ENCODE data around the gene PACRG. TPM values are rescaled to one million over a fixed set of nuclear protein-coding genes. Genes with fewer than 3 reads are reported as not detected.

Gene PACRG
- total and polyA plus RNA-seq, 4 donors, result 0.47 to 3.8 (median 2.4) TPM

- Histone ChIP-seq H3K27me3 (ENCODE audit: control insufficient read depth in 4 of 4, insufficient read depth in 4 of 4, low read length in 3 of 4) (no peaks in the 10 kb centered on the region), H3K9ac (ENCODE audit: low read depth in 1 of 2, low read length in 2 of 2) (no peak overlapping the region), H3K36me3 (ENCODE audit: control insufficient read depth in 4 of 4, insufficient read depth in 3 of 4, low read depth in 1 of 4, low read length in 3 of 4) (no peaks in the 10 kb centered on the region), H3K4me3 (ENCODE audit: low read depth in 1 of 3, low read length in 3 of 3) (no peak overlapping the region), H3K4me1 (ENCODE audit: control insufficient read depth in 4 of 4, insufficient read depth in 4 of 4, low read length in 3 of 4) (no peaks in the 10 kb centered on the region), H3K9me3 (ENCODE audit: control insufficient read depth in 4 of 4, low read length in 3 of 4) (no peaks in the 10 kb centered on the region), H3K27ac (ENCODE audit: low read depth in 1 of 2, low read length in 2 of 2) (no peak overlapping the region)
- TF ChIP-seq FOXA2 (IDR thresholded peaks at IDR 0.05), result no peak
- TF ChIP-seq HNF4A (conservative IDR thresholded peaks at IDR 0.05), result peak in 1 of 2 donors; percentile 22
- WGBS, result 32% methylated on average over 1 of the region's 1 CpG
- no peak for DNase-seq (ENCODE audit: low spot score)
These were observed 271.0 kb downstream of the PACRG start for GRCh38 chr6:162998777-162999176.

- TF ChIP-seq CTCF (IDR thresholded peaks at IDR 0.05; ENCODE audit: low read depth, low read length, missing input control), result no peak
- no peak for TF ChIP-seq JUND (IDR thresholded peaks at IDR 0.05)
- TF ChIP-seq GABPA (IDR thresholded peaks at IDR 0.05 in 1 of 2, conservative IDR thresholded peaks at IDR 0.05 in 1 of 2), result no peak
- no peak for TF ChIP-seq RXRA (IDR thresholded peaks at IDR 0.05)
- TF ChIP-seq MAX (IDR thresholded peaks at IDR 0.05), result no peak
- TF ChIP-seq FOXA2 (IDR thresholded peaks at IDR 0.05), result no peak
- no peak overlapping the region for H3K9ac ChIP-seq (ENCODE audit: low read depth in 1 of 2, low read length in 2 of 2)
- no peaks in the 10 kb centered on the region for H3K36me3 ChIP-seq (ENCODE audit: control insufficient read depth in 4 of 4, insufficient read depth in 3 of 4, low read depth in 1 of 4, low read length in 3 of 4)
- no peaks in the 10 kb centered on the region for H3K9me3 ChIP-seq (ENCODE audit: control insufficient read depth in 4 of 4, low read length in 3 of 4)
- DNase-seq (ENCODE audit: low spot score), result no peak
- 87% methylated on average over 5 of the region's 5 CpGs for WGBS
- H3K4me1 ChIP-seq (ENCODE audit: control insufficient read depth in 4 of 4, insufficient read depth in 4 of 4, low read length in 3 of 4), result no peaks in the 10 kb centered on the region
- H3K27me3 ChIP-seq (ENCODE audit: control insufficient read depth in 4 of 4, insufficient read depth in 4 of 4, low read length in 3 of 4), result no peaks in the 10 kb centered on the region
- no peak overlapping the region for H3K4me3 ChIP-seq (ENCODE audit: low read depth in 1 of 3, low read length in 3 of 3)
- no peak overlapping the region for H3K27ac ChIP-seq (ENCODE audit: low read depth in 1 of 2, low read length in 2 of 2)
These were observed 272.0 kb downstream of the PACRG start for GRCh38 chr6:162999575-163000285.

GRCh38 chr6:163001330-163001729 is 273.6 kb downstream of the PACRG start:
- Histone ChIP-seq H3K36me3 (ENCODE audit: control insufficient read depth in 4 of 4, insufficient read depth in 3 of 4, low read depth in 1 of 4, low read length in 3 of 4) (no peaks in the 10 kb centered on the region), H3K27me3 (ENCODE audit: control insufficient read depth in 4 of 4, insufficient read depth in 4 of 4, low read length in 3 of 4) (no peaks in the 10 kb centered on the region), H3K27ac (ENCODE audit: low read depth in 1 of 2, low read length in 2 of 2) (no peak overlapping the region), H3K4me3 (ENCODE audit: low read depth in 1 of 3, low read length in 3 of 3) (no peak overlapping the region), H3K4me1 (ENCODE audit: control insufficient read depth in 4 of 4, insufficient read depth in 4 of 4, low read length in 3 of 4) (no peaks in the 10 kb centered on the region), H3K9ac (ENCODE audit: low read depth in 1 of 2, low read length in 2 of 2) (no peak overlapping the region), H3K9me3 (ENCODE audit: control insufficient read depth in 4 of 4, low read length in 3 of 4) (no peaks in the 10 kb centered on the region)
- WGBS, result 83% methylated on average over 3 of the region's 3 CpGs
- no peak for TF ChIP-seq FOXA2 (IDR thresholded peaks at IDR 0.05)
- no peak for TF ChIP-seq REST (IDR thresholded peaks at IDR 0.05)
- no peak for TF ChIP-seq NR2F2 (IDR thresholded peaks at IDR 0.05)
- TF ChIP-seq JUND (IDR thresholded peaks at IDR 0.05), result no peak
- TF ChIP-seq MAX (IDR thresholded peaks at IDR 0.05), result no peak
- no peak for TF ChIP-seq ATF3 (IDR thresholded peaks at IDR 0.05)
- no peak for TF ChIP-seq SP1 (IDR thresholded peaks at IDR 0.05)
- TF ChIP-seq FOXA1 (IDR thresholded peaks at IDR 0.05), result no peak
- TF ChIP-seq HNF4A (conservative IDR thresholded peaks at IDR 0.05), result no peak
- DNase-seq (ENCODE audit: low spot score), result no peak
